ENCODE data around the gene KCNK18.
"Not testable (repeated sequence)": the region's sequence is repeated elsewhere in the genome, so short reads cannot be mapped to it uniquely, and the experiment has no call there.

The KCNK18 gene

DNA sequence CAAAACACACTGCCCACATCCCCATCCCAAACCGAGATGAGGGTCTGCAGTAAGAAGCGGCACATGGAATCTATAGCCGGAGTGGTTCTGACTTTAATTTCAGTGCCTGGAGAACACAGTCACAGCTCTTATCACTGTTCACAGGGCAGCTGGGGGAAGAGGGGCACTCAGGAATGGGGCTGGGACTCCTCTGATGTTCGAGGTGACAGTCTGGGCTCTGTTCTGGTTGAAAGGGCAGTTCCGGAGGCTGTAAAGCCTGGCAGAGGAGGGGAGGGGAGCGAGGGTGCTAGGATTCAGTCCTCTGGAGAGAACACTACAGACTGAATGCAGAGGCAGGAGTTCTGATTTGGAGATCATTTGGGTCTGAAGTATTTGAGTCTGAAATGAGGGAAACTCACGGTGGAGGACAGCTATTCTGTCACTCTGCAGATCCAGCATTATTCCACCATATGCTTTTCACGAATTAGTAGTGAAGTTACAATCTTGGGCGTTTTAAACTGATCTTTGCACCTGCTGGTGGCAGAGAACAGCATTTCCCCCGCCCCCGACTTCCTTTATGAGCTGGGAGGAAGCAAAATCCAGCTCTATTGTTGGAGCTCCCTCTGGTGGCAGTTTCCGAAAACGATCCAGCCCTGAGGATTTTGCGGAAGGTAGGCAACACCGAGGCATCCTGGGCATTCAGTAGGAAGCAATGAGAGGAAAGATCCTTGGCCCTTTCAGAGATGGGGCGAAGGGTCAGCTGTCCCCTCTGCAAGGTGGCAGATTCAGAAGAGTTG, 22.7 kb upstream of the KCNK18 start:
- peak; percentile 60 to 71 for DNase-seq

DNA sequence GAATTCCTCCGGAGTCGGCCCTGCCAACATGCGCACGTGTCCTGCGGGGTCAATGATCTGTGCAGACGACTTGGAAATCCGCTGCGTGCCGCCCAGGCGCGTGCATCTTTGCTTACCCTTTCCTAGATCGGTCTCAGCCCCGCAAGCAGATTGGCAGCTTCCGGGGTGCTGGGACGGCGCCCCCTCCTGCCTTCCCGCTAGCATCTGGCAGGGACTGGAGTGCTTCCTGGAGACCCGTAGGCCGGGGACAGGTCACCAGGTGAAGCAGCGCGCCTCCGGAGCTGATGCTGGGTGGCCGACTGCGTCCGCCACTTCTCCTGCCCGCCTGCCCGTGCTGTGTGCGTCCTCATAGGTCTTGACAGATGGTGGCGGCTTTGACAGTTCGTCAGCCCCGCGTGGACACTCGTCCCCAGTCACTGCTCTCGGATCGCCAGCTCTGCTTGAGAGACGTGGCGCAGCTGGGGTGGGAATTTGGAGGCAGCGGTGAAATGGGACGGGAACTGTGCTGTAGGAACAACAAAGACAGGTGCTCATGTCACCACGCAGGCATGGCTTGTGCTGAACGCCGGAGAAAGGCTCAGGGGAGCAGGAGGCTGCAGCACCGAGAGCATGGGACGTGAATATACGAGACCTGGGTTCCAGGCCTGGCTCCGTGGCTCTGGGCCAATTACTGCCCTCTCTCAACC, 21.9 kb upstream of the KCNK18 start:
- DNase-seq, result peak in 1 of 2 experiments; percentile 42

DNA sequence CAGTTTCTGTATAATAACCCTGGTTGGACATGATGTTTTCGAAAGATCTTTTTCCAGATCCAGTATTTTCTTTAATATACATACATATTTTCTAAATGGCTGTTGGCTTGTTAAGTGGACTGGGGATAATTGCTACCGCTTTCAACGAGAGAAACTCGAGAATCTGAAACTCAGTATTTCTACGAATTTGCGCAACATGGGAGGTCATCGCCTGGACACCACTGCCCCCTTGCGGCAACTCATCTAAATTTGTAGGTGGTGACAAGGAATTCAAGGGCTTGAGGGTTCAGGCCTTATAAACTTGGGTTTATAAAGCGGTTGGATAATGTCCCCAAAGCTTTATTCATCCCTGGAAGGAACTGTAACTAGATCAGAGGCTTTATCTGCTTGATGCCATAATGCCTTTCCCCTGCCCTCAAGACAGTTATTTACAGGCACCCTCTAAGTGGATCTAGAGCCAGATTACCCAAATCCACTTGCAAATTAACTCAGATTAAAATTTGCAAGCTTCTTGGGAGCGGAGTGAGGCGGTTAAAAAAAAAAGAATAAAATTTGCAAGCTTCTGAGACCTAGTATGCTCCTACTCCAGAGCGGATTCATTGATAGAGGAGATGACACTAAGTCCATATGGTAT, 21.3 kb upstream of the KCNK18 start:
- DNase-seq, result peak; percentile 15 to 46

DNA sequence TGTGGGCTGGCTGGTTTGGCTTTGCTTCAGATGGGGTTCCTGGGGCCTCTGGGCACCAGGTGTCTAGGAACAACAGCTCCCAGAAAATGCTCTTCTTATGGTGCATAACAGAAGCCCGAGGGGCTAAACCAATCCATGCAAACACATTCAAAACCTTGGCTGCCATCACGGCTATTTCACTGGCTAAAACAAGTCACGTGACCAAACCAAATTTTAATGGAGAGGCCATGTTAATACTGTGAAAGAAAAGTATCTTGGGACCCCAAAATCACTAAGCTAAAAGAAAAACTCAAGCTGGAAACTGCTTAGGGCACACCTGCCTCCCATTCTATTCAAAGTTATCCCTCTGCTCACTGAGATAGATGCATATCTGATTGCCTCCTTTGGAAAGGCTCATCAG, 19.1 kb upstream of the KCNK18 start:
- no peak for DNase-seq

DNA sequence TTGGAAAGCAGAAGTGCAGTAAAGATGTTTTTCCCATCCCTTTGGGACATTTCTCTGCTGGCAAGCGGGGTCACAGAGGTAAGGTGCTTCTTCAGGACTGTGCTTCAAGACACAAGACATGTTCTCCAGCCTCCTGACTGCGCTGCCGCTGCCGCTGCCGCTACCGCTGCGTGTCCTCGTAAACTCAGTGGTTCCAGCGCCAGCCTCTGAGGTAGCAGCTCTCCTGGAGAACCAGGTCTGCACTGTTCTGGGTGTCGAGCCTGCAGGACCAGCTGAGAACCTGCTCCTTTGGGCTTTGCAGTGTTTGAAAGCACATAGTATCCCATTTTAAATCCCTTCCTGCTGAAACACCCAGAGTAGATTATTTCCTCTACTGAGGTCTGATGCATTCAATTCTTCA, 13.0 kb upstream of the KCNK18 start:
- no peak for DNase-seq

DNA sequence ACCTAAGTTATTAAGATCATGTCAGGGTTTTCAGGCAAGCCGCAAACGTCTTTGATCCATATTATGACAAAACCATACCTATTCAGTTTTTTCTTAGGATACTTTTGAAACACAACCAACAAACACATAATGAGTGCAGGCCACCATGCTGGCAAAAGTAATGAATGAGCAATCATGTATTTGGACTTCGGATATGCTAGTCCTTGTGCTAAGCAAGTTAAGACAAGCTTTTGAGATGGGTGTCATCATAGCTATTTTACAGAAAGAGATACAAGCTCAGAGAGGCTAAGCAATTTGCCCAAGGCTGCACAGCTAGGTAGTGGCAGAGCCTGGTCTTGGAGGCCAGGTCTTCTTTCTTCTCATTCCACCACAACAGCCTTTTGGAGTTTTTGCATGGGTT, 12.5 kb upstream of the KCNK18 start:
- no peak for DNase-seq

DNA sequence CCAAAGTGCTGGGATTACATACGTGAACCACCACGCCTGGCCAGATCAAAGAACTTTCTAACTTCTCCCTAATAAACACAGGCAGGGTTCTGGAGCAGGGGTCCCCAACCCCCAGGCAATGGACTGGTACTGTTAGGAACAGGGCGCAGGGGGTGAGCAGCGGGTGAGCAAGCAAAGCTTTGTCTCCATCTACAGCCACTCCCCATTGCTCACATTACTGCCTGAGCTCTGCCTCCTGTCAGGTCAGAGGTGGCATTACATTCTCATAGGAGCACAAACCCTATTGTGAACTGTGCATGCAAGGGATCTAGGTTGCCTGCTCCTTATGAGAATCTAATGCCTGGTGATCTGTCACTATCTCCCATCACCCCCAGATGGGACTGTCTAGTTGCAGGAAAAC, 11.5 kb upstream of the KCNK18 start:
- not testable (repeated sequence) for DNase-seq

DNA sequence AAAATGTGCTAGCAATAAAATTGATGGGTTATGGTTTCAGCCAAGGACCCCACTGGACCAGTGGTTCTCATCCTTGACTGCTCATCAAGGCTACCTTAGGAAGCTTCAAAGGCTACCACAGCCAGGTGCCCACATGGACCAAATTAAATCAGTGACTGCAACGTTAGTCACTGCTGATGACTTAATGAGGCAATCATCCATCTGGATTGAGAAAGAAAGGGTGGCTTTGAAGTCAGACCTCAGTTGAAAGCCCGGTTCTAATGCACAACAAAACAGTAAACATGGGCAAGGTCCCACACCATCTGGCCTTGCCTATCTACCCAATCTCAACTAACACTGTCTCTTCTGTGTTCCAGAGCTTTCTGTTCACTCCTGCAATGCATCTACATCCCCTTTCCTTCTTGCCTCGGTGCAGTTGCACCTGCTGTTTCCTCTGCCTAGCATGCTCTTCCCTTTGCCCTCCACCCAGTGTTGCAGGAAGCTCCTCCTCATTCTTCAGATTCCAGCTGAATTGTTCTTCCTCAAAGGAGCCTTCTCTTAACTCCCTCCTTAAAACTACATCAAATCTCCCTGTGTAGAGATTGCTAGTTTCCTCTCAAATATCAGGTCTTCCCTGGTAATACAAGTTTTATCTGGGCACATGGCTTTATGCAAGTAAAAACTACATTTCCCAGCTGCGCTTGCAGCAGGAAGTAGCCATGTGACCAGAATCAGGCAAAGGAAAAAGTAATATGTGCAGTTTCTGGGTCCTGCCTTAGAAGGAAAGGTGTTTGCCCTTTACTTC, 10.3 kb upstream of the KCNK18 start:
- no peak for DNase-seq

DNA sequence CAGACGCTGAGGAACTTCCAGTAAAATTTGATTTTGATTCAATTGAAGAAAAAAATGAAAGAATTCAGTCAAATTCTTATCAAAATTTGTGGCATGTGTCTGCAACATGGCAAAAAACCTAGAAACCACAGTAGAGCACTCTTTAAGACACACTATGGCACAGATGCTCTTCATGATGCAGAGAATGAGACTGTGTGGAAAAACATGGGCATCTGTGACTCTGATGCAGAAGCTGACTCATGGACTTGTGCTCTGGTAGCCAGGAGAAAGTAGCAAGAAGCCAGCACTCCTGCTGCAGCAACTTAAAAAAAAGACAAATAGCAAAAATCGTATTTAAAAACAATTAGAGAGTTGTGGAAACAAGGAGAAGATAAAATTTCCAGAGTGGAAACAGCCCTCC, 8.9 kb upstream of the KCNK18 start:
- no peak for DNase-seq

DNA sequence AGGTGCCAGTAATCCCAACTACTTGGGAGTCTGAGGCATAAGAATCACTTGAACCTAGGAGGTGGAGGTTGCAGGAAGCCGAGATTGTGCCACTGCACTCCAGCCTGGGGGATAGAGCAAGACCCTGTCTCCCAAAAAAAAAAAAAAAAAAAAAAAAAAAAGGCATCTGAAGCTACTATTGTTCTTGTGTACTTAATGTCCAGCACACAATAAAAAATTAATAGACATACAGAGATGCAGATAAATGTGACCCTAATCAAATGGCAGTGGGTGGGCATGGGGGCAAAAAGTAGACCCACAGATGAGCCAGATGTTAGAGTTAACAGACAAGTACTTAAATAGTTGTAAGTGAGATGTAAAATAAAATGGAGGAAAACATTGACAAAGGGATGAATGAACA, 7.7 kb upstream of the KCNK18 start:
- no peak for DNase-seq

DNA sequence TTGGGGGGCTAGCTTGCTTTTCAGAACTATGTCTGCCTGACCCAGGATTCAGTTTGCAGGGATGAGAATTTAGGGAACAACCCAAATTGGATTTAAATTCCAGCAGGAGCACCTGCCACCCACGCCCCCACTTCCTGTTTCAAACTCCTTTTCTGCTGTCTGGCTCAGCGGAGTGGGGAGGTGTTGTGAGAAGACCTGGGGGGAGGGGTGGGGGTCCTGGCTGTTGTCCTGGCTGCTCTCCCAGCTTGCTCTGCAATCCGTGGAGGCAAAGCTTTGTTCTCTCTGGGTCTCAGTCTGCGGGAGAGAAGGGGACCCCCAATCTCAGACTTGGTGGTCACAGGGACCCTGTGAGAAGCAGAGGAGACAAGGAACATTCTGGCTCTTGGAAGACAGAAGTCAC, 799 bp downstream of the KCNK18 start:
- no peak for DNase-seq

DNA sequence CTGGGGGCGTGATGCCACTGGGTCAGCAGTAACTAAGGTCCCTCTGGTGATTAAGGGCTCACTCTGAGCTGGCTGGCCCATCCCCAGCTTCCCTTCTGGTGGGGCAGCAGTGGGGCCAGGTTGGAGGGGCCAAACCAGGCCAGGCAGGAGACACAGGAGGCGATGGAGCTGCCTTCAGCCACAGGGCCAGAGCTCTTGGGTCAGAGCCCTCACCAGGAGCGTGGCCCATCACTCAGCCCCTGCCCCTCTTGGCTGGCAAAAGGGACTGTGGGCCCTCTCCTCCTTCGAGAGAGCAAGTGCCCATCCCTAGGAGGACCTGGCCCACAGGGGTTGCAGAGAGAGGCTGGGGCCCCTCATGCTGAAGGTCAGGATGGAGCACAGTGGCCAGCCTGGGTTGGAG, 4.5 kb downstream of the KCNK18 start:
- no peak for DNase-seq

DNA sequence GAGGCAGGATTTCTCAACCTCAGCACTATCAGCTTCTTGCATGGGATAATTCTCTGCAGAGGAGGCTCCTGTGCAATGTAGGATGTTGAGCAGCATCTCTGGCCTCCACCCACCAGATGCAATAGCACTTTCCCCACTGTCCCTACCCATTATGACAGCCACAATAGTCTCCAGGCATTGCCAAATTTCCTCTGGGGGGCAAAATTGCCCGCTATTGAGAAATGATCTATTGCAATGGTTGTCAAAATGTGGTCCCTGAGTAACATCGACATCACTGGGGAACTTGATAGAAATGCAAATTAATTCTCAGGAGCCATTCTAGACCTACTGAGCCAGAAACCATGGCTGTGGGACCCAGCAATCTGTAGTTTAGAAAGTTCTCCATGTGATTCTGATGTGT, 7.0 kb downstream of the KCNK18 start:
- no peak for DNase-seq

DNA sequence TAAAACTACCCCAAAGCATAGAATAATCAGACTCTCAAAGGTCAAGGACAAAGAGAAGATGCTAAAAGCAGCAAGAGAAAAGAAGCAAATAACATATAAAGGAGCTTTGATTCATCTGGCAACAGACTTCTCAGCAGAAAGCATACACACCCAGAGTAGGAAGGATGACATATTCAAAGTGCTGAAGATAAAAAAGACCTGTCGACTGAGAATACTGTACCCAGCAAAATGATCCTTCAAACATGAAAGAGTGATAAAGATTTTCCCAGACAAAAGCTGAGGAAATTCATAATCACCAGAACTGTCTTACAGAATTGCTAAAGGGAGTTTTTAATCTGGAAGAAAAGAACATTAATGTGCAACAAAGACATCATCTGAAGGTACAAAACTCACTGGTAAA, 14.9 kb downstream of the KCNK18 start:
- no peak for DNase-seq

DNA sequence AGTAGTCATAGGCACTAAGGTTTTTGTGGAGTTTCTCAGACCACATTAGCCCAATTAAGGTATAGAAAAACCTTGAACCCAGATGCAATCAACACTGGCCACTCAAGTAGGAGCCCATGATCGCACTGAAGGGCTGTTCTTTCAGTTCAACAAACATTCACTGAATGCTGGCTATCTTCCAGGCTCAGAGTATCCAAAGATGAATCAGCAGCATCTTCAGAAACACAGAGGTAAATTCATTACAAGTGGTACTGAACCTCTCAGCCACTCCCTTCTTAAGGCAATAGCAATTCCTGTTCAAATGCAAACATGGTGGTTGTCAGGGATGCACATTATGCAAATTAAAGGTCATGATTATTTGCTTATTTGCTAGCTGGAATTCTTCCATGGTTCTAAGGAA, 17.1 kb downstream of the KCNK18 start:
- DNase-seq, result no peak

DNA sequence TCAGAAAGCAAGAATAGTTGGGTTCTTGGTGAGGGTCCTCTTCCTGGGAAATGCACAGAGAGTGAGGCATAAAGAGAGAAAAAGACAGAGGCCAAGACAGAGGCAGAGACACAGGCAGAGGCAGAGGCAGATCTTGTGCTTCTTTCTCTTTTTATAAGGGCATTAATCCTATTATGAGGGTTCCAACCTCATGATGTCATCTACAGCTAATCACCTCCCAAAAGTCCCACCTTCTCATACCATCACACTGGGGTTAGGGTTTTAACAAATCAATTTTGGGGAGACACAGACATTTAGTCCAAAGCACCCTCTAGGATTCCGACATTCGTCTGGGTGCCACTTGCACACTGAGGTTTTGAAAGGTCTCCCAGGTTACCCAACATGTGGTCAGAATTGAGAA, 17.8 kb downstream of the KCNK18 start:
- no peak for DNase-seq

DNA sequence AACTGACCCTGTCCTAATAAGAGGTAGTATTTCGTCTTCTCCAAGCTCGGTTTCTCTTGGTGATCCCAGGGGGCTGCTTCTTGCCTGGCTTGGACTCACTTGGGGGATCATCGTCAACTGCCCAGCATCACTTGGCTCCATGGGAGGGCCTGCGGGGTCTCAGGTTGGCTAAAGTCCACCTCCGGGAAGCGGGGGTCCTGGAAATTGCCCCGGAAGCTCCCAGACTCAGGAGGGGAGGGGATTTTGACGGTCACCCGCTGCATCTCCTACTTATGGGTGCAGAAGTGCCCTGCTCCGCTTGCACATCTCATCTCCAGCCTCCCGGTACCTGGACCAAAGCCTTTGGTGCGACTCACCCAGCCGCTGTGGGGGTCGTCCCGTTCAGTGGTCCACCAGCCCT, 18.7 kb downstream of the KCNK18 start:
- no peak for DNase-seq

DNA sequence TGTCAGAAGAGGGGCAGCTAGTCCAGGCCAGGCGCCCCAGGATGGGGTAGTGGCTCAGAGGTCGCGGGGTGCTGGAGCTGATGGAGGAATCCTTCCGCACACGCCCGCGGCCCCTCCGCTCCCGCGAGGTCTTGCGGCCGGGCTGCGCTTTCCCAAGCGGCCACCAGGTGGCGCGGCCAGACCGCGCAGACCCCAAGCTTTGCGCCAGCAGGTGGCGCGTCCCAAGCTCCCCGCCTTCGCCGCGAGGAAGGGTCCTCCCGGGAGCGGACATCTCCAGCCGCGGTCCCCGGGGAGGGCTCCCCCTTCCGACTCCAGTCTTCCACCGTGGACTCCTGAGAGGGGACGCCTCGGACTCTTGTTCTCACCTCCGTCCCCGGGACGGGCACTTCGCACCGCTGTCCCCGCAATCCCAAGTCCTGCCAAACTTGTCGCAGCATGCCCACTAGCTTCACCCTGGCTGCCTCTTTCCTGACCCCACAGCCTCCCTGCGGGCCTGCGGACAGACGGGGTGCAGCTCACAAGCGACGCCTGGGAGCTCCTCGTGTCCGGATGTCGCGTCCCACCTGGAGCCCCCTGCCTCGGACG, 19.4 kb downstream of the KCNK18 start:
- peak in 1 of 2 experiments; percentile 46 for DNase-seq

DNA sequence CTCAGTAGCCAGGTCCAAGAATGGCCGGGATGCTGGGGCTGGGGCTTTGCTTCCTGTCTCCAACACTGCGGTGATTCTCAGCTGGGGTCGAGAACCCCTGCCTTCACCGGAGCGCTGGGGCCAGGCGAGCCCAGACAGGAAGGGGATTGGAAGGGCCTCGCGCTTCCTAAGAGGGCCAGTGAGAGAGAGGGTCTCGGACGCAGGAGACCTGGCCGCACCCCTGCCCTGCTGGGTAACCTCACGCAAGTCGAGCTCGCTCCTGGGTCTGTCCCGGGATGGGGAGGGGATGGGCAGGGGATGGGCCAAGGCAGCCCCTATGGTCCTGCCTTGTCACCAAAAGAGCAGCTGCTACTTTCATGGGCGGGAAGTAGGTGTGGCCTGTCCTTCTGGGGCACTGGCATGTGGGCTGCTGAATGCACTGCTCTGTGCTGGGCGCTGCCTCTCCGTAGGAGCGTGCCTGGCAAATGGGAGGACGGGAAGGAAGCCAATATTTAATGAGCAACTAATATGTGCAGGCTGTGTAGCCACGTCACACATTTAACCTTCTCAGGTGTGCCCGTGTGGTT, 20.0 kb downstream of the KCNK18 start:
- DNase-seq, result no peak

DNA sequence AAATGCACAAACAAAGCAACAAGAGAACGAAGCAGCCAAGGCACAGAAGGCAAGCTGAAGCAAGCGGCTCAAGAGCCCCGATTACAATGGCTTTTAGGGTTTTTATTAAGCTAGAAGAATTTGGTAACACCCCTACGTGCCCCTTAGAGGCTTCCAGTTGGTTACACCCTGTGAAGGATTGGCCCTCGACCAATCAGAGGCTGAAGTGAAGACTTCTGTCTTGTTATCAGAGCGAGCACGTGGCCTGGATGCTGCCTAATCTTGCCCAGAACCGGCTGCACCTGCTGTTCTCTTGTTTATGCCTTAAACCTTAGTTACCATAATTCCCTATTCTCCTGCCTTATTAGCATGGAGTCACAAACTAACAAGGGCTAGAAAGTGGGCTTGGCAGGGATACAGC, 21.4 kb downstream of the KCNK18 start:
- peak in 1 of 2 experiments; percentile 54 for DNase-seq

DNA sequence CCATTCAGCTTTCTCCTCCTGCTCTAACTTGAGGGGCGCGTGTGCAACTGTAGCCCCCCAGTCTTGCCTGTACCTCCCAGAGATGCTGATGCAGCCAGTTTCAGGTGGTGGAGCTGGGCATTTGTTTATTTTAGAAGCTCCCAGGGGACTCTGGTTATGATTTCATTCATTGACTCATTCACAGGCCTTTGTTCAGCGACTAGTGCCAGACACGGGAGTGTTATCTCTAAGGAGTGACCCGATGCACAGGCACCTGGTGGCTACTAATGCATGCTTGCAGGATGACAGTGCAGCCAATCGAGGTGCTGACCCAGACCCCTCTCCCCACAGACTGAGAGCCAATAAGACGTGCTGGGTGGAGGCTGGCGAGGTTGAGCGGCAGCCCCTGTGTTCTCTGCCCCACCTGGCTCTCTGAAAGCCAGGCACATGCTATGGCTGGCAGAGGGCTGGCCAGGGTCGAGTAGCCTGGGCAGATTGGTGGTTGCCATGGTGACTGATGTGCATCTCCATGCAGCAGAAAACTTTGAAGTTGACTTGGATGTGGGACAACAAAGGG, 23.9 kb downstream of the KCNK18 start:
- DNase-seq, result peak in 1 of 2 experiments; percentile 8

DNA sequence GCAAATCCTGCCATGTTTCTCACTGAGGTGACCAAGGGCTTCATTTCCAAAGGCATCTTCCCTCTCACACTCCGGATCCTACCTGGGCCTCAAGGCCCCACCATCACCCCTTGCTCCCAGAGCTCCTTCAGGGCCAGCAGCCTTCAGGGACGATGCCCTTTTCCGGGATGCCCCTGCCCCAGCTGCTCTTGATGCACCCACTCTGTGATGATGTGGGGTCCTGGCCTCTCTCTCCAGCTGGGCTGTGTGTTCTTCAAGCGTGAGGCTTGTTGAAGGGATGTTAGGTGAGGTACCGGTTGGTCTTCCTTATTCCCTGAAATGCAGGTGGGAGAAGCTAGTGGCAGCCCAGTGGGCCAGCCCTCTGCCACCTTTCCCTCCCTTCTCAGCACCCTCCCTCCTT, 25.3 kb downstream of the KCNK18 start:
- no peak for DNase-seq
